Measurements from ENCODE around the gene NDRG3.

Gene NDRG3

GRCh38 chr20:36761125-36761524 is 15.2 kb upstream of the NDRG3 start:
- Histone ChIP-seq H4K20me1 (ENCODE audit: insufficient read depth) (no peaks in the 10 kb centered on the region), H3K36me3 (ENCODE audit: insufficient read depth) (no peaks in the 10 kb centered on the region), H3K27me3 (ENCODE audit: insufficient read depth, low read depth) (no peaks in the 10 kb centered on the region), H3K4me1 (ENCODE audit: low read depth, poor library complexity, severe bottlenecking) (peaks cover 8% of the 10 kb centered on the region), H3K4me2 (no peak overlapping the region), H2AFZ (ENCODE audit: low read depth) (no peak overlapping the region), H3K79me2 (ENCODE audit: insufficient read depth, low read depth) (no peaks in the 10 kb centered on the region), H3K4me3 (IDR thresholded peaks at IDR 0.05; ENCODE audit: insufficient read depth, low read depth, low read length) (no peak overlapping the region), H3K27ac (no peak overlapping the region), H3K9ac (no peak overlapping the region)
- TF ChIP-seq CTCF (conservative IDR thresholded peaks at IDR 0.05; ENCODE audit: low read depth, low read length), result no peak

DNA sequence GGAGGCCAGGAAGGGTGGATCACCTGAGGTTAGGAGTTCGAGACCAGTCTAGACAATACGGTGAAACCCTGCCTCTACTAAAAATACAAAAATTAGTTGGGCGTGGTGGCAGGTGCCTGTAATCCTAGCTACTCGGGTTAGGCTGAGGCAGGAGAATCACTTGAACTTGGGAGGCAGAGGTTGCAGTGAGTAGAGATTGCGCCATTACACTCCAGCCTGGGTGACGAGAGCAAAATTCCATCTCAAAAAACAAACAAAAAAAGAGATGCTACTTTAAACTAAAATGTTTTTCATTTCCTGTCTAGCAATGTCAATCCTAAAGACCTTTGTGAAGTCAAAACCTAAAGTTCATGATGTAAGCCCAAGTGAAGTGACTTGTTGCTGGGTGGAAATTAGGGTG is 14.8 kb upstream of the NDRG3 start:
- no peak overlapping the region for H3K4me2 ChIP-seq
- H4K20me1 ChIP-seq (ENCODE audit: insufficient read depth), result no peaks in the 10 kb centered on the region
- no peaks in the 10 kb centered on the region for H3K27me3 ChIP-seq (ENCODE audit: insufficient read depth, low read depth)
- H3K9ac ChIP-seq, result no peak overlapping the region
- H2AFZ ChIP-seq (ENCODE audit: low read depth), result no peak overlapping the region
- H3K36me3 ChIP-seq (ENCODE audit: insufficient read depth), result no peaks in the 10 kb centered on the region
- H3K79me2 ChIP-seq (ENCODE audit: insufficient read depth, low read depth), result no peaks in the 10 kb centered on the region
- peaks cover 8% of the 10 kb centered on the region for H3K4me1 ChIP-seq (ENCODE audit: low read depth, poor library complexity, severe bottlenecking)
- H3K27ac ChIP-seq, result no peak overlapping the region
- TF ChIP-seq CTCF (conservative IDR thresholded peaks at IDR 0.05; ENCODE audit: low read depth, low read length), result no peak
- H3K4me3 ChIP-seq (IDR thresholded peaks at IDR 0.05; ENCODE audit: insufficient read depth, low read depth, low read length), result no peak overlapping the region

DNA sequence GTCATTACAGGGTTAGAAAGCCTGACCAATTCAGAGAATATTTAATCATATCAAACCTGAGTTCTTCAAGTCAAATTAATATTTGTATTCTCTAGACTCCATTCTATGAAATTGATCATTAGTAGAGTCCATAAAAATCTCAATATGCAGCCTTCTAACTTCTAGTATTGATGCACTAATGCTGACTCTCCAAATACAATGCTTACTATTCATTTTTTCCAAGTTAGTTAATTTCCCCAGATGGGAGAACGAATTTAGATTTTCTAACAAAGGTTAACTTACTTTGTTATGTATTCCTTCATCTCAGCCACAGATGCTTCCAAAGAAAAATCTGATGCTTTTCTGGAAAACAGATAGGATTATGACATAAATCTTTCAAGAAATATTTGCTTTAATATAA is 12.4 kb upstream of the NDRG3 start:
- no peak overlapping the region for H3K4me2 ChIP-seq

DNA sequence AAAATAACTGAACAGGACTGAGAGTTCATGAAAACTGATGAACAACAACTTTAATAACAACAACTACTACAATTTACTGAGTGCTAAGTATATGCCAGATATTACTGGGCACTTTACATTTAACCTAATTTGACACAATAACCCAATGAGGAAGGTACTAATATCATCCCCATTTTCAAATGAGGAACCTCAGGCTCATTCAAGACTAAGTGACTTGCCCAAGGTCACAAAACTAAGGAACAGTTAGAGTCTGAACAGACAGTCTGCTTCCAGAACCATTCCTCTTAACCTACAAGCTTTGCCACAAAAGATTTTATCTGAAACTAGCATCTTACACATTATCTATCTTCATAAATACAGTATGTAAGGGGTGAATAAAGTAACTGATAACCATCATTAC is 10.6 kb upstream of the NDRG3 start:
- H3K4me2 ChIP-seq, result no peak overlapping the region
- H3K9ac ChIP-seq, result no peak overlapping the region
- H3K79me2 ChIP-seq (ENCODE audit: insufficient read depth, low read depth), result no peaks in the 10 kb centered on the region
- no peak overlapping the region for H3K4me3 ChIP-seq (IDR thresholded peaks at IDR 0.05; ENCODE audit: insufficient read depth, low read depth, low read length)
- no peaks in the 10 kb centered on the region for H4K20me1 ChIP-seq (ENCODE audit: insufficient read depth)
- peaks cover 4% of the 10 kb centered on the region; the same call in 1 of the 2 replicates for H3K36me3 ChIP-seq (ENCODE audit: insufficient read depth)
- H3K27me3 ChIP-seq (ENCODE audit: insufficient read depth, low read depth), result no peaks in the 10 kb centered on the region
- H2AFZ ChIP-seq (ENCODE audit: low read depth), result no peak overlapping the region
- TF ChIP-seq CTCF (conservative IDR thresholded peaks at IDR 0.05; ENCODE audit: low read depth, low read length), result no peak
- H3K4me1 ChIP-seq (ENCODE audit: low read depth, poor library complexity, severe bottlenecking), result peaks cover 7% of the 10 kb centered on the region
- H3K27ac ChIP-seq, result no peak overlapping the region

More for the DNA sequence above, 12.4 kb upstream of the NDRG3 start:
- Histone ChIP-seq H3K9ac (no peak overlapping the region), H4K20me1 (ENCODE audit: insufficient read depth) (no peaks in the 10 kb centered on the region), H3K4me1 (ENCODE audit: low read depth, poor library complexity, severe bottlenecking) (peaks cover 8% of the 10 kb centered on the region), H3K36me3 (ENCODE audit: insufficient read depth) (no peaks in the 10 kb centered on the region), H2AFZ (ENCODE audit: low read depth) (no peak overlapping the region), H3K27ac (no peak overlapping the region), H3K4me3 (IDR thresholded peaks at IDR 0.05; ENCODE audit: insufficient read depth, low read depth, low read length) (no peak overlapping the region), H3K27me3 (ENCODE audit: insufficient read depth, low read depth) (no peaks in the 10 kb centered on the region), H3K79me2 (ENCODE audit: insufficient read depth, low read depth) (no peaks in the 10 kb centered on the region)
- no peak for TF ChIP-seq CTCF (conservative IDR thresholded peaks at IDR 0.05; ENCODE audit: low read depth, low read length)

Data from KMS-11 (cell line).